ENCODE results near the gene VSIG8.

- TF ChIP-seq CTCF (IDR thresholded peaks at IDR 0.05; ENCODE audit: low read depth, low read length) (no peak), EZH2phosphoT487 (IDR thresholded peaks at IDR 0.05; ENCODE audit: low read depth) (no peak)
Observed at GRCh38 chr1:159854693-159855192, 7.7 kb downstream of the VSIG8 start.

Data from OCI-LY3 (cell line).